HG03196 (cell line): Measurements from ENCODE around the gene RESP18.
"Not testable (repeated sequence)": the region's sequence is repeated elsewhere in the genome, so short reads cannot be mapped to it uniquely, and the experiment has no call there.

ENCODE experiments used
- ATAC-seq: cut with Tn5 transposase; IDR thresholded peaks from one replicate; pipeline ENCODE4 v1.9.1; 2021; ENCODE audit not compliant: unreplicated experiment

The RESP18 gene

GRCh38 chr2:219325657-219326315, 6.8 kb downstream of the RESP18 start:
- ATAC-seq: no peak

- ATAC-seq: no peak
Observed at GRCh38 chr2:219325136-219325535, 7.4 kb downstream of the RESP18 start.

- ATAC-seq: no peak
Observed at GRCh38 chr2:219323434-219323833, 9.1 kb downstream of the RESP18 start.

DNA sequence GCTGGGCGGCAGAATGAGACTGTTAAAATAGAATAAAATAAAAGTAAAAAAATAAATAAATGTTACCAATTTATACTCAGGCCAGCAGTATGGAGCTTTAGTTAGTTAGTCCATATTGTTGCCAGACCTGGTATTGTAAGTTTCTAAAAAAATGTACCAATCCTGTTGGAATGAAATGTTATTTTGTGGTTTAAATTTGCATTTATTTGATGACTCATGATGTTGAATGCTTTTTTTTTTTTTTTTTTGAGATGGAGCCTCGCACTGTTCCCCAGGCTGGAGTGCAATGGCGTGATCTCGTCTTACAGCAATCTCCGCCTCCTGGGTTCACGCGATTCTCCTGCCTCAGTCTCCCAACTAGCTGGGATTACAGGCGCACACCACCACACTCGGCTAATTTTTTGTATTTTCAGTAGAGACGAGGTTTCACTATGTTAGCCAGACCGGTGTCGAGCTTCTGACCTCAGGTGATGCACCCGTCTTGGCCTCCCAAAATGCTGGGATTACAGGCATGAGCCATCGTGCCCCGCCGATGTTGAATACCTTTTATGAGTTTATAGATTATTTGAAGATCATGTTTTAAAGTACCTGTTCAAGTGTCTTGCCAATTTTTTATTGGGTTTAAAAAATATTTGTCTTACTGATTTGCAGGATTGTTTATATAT, 17.6 kb downstream of the RESP18 start:
- ATAC-seq: no peak

GRCh38 chr2:219312683-219313263, 19.8 kb downstream of the RESP18 start:
- ATAC-seq: not testable (repeated sequence)

- ATAC-seq: no peak
Observed at GRCh38 chr2:219309278-219309677, 23.3 kb downstream of the RESP18 start, which contains the start of gene PTPRN. Gene PTPRN, minus strand, starts transcription at chr2:219309401. Its CDS starts 69 bp downstream, at chr2:219309332.

- ATAC-seq: no peak
Observed at GRCh38 chr2:219308142-219309101, 24.1 kb downstream of the RESP18 start.

DNA sequence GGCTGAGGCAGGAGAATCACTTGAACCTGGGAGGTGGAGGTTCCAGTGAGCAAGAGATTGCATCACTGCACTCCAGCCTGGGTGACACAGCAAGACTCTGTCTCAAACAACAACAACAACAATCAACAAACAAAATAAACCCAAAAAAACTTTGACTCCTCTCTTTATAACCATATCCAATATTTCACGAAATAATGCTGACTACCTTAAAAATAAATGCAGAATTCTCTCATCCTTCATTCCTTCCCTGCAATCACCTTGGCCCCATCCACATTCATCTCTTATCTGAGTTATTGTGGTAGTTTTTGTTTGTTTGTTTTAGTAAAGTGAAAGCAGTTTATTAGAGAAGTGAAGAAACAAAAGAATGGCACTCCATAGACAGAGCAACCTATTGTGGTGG, 26.5 kb downstream of the RESP18 start:
- no peak for ATAC-seq

DNA sequence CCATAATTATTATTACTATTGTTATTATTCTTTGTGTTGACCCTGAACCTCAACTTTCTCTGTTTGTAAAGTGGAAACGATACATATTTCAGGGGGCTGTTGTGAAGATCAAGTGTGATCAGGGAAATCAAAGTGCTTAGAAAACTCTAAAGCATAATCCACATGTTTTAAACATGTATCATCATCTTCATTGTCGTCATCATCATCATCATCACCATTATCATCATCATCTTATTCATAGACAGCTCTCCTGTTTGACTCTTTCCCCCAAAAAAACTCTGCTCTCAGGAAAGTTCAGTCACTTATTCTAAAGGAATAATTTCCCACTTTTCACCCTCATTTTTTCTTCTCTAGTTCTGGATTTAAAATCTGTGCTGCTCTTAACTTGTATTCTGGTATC, 28.3 kb downstream of the RESP18 start:
- ATAC-seq: no peak

DNA sequence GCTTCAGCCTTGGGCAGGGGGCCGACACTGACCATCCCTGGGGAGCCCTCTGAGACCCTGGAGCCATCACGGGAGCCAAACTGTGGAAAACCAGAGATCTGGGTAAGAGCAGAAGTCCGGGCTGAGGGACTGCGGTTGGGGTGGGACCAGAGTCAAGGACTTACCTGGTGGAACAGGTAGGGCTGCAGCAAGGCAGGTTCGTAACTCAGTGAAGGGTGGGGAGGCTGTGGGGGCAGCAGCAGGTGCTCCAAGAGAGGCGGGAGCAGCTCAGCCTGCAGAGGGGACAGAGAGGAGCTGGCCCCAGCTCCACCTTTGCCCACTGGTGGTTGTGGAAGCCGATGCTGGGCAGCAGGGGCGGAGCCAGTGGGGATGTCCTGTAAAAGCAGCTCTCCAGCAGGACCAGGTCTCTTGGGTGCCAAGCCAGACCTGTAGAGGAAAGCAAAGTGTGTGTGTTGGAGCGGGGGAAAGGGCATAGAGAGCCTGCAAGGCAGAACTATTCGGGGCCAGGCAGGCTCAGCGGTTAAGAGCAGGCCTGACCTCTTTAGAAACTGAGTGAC, 30.1 kb downstream of the RESP18 start:
- ATAC-seq: no peak

DNA sequence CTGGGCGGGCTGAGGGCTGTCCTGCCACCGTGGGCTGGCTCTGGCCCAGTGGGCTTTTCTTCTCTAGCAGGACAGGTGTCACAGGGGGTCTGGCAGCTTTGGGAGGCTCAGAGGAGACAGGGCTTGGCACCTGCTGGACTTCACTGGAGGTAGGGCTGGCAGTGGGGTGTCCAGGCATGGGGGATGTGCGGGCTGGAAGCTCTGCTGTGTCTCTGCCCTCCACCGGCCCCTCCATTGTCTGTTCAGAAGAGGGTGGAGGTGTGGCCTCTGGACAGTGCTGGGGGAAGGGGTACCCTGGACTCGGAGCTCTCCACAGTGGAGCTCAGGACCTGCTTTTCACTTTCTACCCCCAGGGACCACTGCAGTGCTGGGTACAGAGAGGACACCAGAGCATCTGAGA, 32.5 kb downstream of the RESP18 start:
- no peak for ATAC-seq

DNA sequence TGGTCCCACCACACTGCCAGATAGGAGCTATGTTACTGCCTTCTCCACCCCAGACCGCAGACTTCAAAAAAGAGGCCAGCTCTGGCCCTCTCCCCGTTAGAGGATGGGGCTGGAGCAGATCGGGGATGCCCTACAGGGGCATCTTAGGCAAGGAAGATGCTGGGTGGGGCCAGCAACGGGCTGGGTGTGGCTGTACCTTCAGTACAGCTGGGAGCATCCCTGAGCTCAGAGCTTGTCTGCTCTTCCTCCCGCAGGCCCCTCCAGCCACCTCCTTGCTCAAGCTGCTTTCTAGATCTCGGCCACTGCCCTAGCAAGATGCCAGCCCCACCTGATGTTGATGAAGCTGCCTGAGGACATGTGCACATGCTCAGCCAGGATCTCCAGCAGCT, 33.2 kb downstream of the RESP18 start:
- no peak for ATAC-seq

DNA sequence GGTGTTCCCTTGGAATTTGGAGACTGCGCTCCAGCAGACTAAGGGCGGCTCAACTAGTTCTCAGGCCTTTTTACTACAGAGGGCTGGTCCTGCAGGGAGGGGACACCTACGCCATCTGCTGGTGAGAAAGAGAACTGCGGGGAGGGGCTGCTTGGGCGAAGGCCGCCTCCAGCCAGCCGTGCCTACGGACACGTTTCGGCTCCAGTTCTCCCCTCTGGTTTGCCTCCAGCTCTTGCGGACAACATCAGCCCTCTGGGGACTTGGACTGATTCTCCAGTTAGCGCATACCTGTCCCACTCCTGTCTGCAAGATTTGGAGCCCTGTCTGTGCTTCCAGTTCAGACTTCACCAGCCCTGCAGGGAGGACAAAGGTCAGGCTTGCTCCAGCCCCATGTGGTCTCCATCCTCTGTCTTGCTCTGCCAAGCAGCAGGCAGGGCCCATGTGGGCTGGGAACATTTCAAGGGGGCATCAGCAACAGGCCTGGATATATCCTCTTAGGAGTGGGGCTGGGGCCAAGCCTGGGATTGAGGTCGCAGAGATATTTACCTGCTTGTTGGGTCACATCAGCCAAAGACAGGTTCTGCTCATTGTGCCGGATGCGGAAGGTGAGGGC, 33.7 kb downstream of the RESP18 start:
- peak; percentile 41 for ATAC-seq

DNA sequence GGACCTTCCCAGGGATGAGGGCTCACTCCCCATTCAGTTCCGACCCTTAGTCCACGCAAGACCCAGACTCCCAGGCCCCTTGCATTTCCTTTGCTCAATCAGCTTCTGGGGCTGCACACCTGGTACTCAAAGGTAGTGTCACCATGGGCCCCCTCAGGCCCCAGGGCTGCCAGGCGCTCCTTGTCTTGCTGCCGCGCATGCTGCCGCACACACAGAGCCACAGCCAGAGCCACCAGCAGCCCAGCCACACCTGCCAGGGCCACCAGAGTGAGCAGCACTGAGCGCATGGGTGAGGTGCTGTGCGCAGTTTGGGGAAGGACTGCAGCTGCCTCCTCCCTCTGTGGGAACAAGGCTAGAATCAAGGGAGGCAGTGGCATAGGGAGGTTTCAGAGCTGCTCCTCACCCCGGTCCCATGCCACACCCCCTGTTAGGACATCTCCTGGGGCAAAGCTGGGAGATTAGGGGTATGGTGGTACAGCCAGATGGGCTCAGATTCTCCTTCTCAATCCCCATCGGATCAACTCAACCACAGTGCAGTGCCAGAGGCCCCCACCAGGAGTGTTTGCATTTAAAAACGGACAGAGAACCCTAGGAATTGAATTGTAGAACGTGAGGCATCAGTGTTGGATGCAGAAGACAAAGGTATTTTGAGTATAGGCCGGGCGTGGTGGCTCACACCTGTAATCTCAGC, 34.6 kb downstream of the RESP18 start:
- ATAC-seq: no peak

GRCh38 chr2:219296631-219297391, 35.7 kb downstream of the RESP18 start:
- ATAC-seq: no peak

- no peak for ATAC-seq
Observed at GRCh38 chr2:219296142-219296541, 36.4 kb downstream of the RESP18 start.

DNA sequence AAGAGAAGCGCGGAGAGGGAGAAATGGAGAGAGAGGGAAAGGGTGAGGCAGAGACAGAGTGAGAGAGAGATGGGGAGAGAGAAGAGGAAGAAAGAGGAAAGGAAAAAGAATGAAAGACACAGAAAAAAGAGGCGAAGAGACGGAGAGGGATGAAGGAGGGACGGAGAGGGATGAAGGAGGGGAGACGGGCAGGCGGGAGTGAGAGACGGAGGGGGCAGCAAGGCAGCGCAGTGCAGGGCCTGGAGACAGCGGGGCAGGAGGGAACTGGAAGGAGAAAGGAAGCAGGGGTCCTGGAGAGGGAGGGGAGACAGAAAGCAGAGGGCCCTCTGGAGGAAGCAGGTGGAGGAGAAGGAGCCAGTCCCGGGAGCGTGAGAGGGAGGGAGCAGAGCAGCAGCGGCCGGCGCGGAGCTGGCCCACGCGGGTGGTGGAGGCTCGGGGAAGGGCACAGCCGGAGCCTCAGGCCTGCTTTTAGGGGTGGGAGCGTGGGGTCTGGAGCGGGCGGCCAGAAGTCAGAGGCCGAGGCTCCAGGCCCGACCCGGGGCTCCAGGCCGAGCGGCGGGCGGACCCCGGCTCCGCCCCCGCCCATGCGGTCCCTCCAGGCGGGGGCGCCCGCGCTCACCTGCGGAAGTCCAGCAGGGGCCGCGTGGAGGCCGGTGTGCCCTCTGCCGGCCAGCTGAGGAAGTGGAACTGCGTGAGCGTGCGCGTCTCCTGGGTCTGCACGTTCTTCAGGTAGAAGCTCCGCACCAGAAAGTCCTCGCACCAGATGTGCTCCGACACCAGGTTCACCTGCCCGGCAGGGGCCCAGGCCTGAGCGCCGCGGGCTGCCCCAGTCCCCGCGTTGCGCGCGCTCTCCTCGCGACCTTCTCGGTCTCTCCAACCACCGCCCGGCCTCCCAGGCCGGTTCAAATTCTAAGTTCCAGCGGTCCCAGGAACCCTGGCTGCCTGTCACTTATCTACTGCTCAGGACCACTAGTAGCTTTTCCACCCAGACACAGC, 37.9 kb downstream of the RESP18 start:
- peak; percentile 91 for ATAC-seq

DNA sequence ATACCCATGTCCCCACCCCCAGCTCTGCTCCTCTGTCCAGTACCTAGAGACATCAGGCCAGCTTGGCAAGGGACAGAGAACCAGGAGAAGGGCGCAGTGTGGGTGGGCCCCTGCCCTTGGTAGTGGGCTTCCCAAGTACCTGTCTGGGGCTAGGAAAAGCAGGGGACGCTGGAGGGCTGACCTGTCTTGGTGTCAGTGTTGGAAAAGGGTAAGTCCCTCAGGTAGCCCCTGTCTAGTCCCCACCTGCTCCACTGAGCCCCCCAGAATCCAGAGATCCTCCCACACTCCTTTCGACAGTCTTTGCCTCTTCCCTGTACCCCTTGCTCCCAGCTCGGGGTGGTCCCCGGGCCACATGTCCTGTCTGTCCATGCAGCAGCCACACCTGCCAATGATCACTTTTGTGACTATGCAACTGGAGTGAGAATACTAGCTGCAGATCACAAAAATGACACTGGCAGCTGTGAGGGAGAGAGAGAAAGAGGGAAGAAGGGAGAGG, 38.8 kb downstream of the RESP18 start:
- no peak for ATAC-seq
